Activated T-helper 2 cell treated with anti-CD3 and anti-CD28 coated beads, Interferon-gamma antibody, Interleukin-2, Interleukin-4, amounts not matched to agents 10 μg/mL and 5 μg/mL and 100 μg/mL, durations not matched to agents 14 hours and 24 hours and 36 hours (primary cell): Measurements from ENCODE around the gene ZBTB2. TPM values are rescaled to one million over a fixed set of nuclear protein-coding genes. Genes with fewer than 3 reads are reported as not detected.
"Not testable (repeated sequence)": the region's sequence is repeated elsewhere in the genome, so short reads cannot be mapped to it uniquely, and the experiment has no call there.

Experiments
- DNase-seq: peaks from one replicate; pipeline ENCODE4 v3.0.0; 2021; ENCODE audit warnings: low spot score
- H3K27ac Mint-ChIP-seq: one replicate; pipeline ENCODE4 v1.8.0; 2021; ENCODE audit warnings: mixed read lengths
- H3K27me3 Mint-ChIP-seq: one replicate; pipeline ENCODE4 v1.8.0; 2021; ENCODE audit warnings: low read depth, mixed read lengths
- H3K36me3 Mint-ChIP-seq: one replicate; pipeline ENCODE4 v1.8.0; 2021; ENCODE audit warnings: low read depth, mixed read lengths
- H3K4me1 Mint-ChIP-seq: one replicate; pipeline ENCODE4 v1.8.0; 2021; ENCODE audit warnings: low read depth, mixed read lengths
- H3K4me3 Mint-ChIP-seq: one replicate; pipeline ENCODE4 v1.8.0; 2021; ENCODE audit warnings: low read depth, mild to moderate bottlenecking, moderate library complexity, mixed read lengths
- H3K9me3 Mint-ChIP-seq: one replicate; pipeline ENCODE4 v1.8.0; 2021; ENCODE audit warnings: mixed read lengths
- intact Hi-C: fragments of 100-400 bp; cut with micrococcal nuclease; formaldehyde crosslinking; loops from one replicate; pipeline ENCODE4 v1.15.1; 2023
- total RNA-seq: library from RNA; stranded (reverse); gene quantifications from 2 replicates; pipeline ENCODE4 v1.2.3, GENCODE V29; 2022

The ZBTB2 gene
- total RNA-seq, 1 donor from 2014 or later = 19.7 TPM

- H3K27ac Mint-ChIP-seq = peak overlapping the region; percentile 55
- peaks cover 34% of the 10 kb centered on the region for H3K36me3 Mint-ChIP-seq
- H3K4me3 Mint-ChIP-seq = peak overlapping the region; percentile 49
Observed at GRCh38 chr6:151390851-151391470, 398 bp downstream of the ZBTB2 start.

GRCh38 chr6:151390276-151390850 lies 996 bp downstream of the ZBTB2 start:
- Mint-ChIP-seq H3K4me3 (peak overlapping the region; percentile 49), H3K27me3 (no peaks in the 10 kb centered on the region), H3K4me1 (peaks cover 48% of the 10 kb centered on the region), H3K36me3 (peaks cover 36% of the 10 kb centered on the region), H3K27ac (peak overlapping the region; percentile 55), H3K9me3 (no peaks in the 10 kb centered on the region)
- intact Hi-C loops = loop anchor here (1.0 to 10.0 kb wide), 5 partner anchors 18 to 1592 kb away; partner anchors contain the start of genes FBXO5, MTHFD1L and RMND1
- peak; percentile 98 for DNase-seq

More at GRCh38 chr6:151390851-151391470, 398 bp downstream of the ZBTB2 start:
- H3K27me3 Mint-ChIP-seq = no peaks in the 10 kb centered on the region
- H3K9me3 Mint-ChIP-seq = no peaks in the 10 kb centered on the region
- intact Hi-C loops = loop anchor here (1.0 to 10.0 kb wide), 5 partner anchors 19 to 1592 kb away; partner anchors contain the start of genes FBXO5, MTHFD1L and RMND1
- peaks cover 46% of the 10 kb centered on the region for H3K4me1 Mint-ChIP-seq
- DNase-seq = peak; percentile 77

DNA sequence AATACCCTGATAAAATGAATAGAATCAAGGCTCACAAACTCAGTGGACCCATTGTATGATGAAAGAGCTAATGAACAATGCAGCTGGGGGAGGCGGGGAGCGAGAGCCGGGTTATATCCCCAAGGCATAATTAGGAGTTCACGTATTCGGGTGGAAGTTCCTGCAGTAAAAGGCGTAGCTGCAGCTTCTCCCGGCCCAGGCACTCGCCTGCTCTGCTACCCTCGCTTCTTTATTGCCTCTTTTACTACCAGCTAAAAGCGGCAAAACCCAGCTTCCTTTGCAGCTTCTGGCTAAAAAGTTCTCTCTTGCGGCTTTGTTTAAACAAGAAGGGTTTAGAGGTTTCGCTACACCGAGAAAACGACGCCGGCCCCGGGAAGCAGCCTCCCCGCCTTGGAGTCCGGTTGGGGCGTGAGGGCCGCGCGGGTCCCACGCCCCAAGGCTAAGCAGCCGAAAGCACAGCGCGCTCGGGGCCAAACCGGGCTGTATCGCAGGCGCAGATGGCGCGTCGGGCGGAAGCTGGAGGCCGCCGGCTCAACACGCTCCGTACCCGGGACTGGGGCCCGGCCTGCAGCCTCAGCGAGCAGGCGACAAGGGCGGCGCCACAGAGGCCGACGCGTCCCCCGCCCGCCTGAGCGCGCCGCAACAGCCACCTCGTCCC lies 1.6 kb downstream of the ZBTB2 start:
- peaks cover 48% of the 10 kb centered on the region for H3K4me1 Mint-ChIP-seq
- H3K36me3 Mint-ChIP-seq = peaks cover 32% of the 10 kb centered on the region
- no peaks in the 10 kb centered on the region for H3K9me3 Mint-ChIP-seq
- DNase-seq = no peak
- H3K4me3 Mint-ChIP-seq = peak overlapping the region; percentile 95
- no peaks in the 10 kb centered on the region for H3K27me3 Mint-ChIP-seq
- peak overlapping the region; percentile 96 for H3K27ac Mint-ChIP-seq
- intact Hi-C loops = loop anchor here (1.0 to 10.0 kb wide), 7 partner anchors 9 to 1825 kb away; partner anchors contain the start of genes FBXO5, GINM1, MTHFD1L and RMND1

- no peaks in the 10 kb centered on the region for H3K9me3 Mint-ChIP-seq
- H3K27me3 Mint-ChIP-seq = no peaks in the 10 kb centered on the region
- DNase-seq = no peak
- H3K27ac Mint-ChIP-seq = peak overlapping the region; percentile 96
- H3K4me1 Mint-ChIP-seq = peaks cover 54% of the 10 kb centered on the region
- H3K36me3 Mint-ChIP-seq = peaks cover 33% of the 10 kb centered on the region
- intact Hi-C loops = loop anchor here (1.0 to 10.0 kb wide), 2 partner anchors 9 to 1824 kb away; partner anchors contain the start of gene GINM1
- peak overlapping the region; percentile 95 for H3K4me3 Mint-ChIP-seq
Observed at GRCh38 chr6:151388997-151389617, 2.3 kb downstream of the ZBTB2 start.

- intact Hi-C loops = loop anchor here (10.0 kb wide), 1 partner anchor 1823 kb away; the partner anchor contains the start of gene GINM1
- no peaks in the 10 kb centered on the region for H3K27me3 Mint-ChIP-seq
- peaks cover 33% of the 10 kb centered on the region for H3K36me3 Mint-ChIP-seq
- no peak for DNase-seq
- peaks cover 49% of the 10 kb centered on the region for H3K4me1 Mint-ChIP-seq
- peak overlapping the region; percentile 75 for H3K27ac Mint-ChIP-seq
- no peaks in the 10 kb centered on the region for H3K9me3 Mint-ChIP-seq
- peak overlapping the region; percentile 51 for H3K4me3 Mint-ChIP-seq
Observed at GRCh38 chr6:151388236-151388635, 3.1 kb downstream of the ZBTB2 start.

DNA sequence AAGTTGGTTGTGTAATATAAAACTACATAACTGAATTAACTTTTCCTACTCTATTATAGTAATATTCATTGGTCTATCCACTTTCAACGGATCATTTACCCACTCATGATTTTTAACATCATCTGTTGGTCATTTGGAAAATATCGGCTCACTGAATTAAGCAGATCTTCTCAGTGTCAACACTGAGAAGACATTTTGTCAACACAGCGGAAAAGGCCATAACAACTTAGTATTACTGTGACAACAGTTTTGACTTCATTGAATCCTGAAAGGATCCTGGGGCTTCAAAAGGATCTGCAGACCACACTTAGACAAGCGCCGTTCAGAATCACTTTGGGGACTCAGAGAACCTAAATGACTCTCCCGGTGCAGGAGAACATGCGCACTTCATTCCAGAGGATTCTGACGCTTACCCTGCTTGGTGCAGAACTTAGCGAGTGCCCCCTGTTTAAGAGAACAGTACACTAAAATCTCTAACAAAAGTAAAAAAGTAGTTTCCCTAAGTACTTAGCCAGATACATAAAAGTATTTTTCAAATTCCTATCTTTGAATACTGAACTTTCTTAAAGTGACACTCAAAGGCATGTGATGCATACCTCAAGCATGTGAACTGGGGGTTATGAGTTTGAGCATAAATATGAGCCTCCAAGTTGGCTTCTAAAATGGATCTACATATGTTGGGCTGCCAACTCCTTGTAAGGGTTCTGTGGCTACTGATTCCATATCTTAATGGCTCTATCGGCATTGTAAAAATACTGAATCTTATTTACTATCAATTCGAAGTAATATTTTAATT lies 4.0 kb downstream of the ZBTB2 start:
- DNase-seq = no peak
- H3K27me3 Mint-ChIP-seq = no peaks in the 10 kb centered on the region
- no peak overlapping the region for H3K27ac Mint-ChIP-seq
- peaks cover 28% of the 10 kb centered on the region for H3K36me3 Mint-ChIP-seq
- H3K4me1 Mint-ChIP-seq = peaks cover 44% of the 10 kb centered on the region
- intact Hi-C loops = loop anchor here (10.0 kb wide), 1 partner anchor 1823 kb away; the partner anchor contains the start of gene GINM1
- H3K4me3 Mint-ChIP-seq = no peak overlapping the region
- H3K9me3 Mint-ChIP-seq = no peaks in the 10 kb centered on the region

GRCh38 chr6:151385177-151385576 lies 6.2 kb downstream of the ZBTB2 start:
- H3K27me3 Mint-ChIP-seq = no peaks in the 10 kb centered on the region
- intact Hi-C loops = loop anchor here (10.0 kb wide), 1 partner anchor 1820 kb away; the partner anchor contains the start of gene GINM1
- no peaks in the 10 kb centered on the region for H3K9me3 Mint-ChIP-seq
- peaks cover 54% of the 10 kb centered on the region for H3K4me1 Mint-ChIP-seq
- peak overlapping the region; percentile 20 for H3K27ac Mint-ChIP-seq
- H3K36me3 Mint-ChIP-seq = peaks cover 29% of the 10 kb centered on the region
- H3K4me3 Mint-ChIP-seq = no peak overlapping the region
- no peak for DNase-seq

DNA sequence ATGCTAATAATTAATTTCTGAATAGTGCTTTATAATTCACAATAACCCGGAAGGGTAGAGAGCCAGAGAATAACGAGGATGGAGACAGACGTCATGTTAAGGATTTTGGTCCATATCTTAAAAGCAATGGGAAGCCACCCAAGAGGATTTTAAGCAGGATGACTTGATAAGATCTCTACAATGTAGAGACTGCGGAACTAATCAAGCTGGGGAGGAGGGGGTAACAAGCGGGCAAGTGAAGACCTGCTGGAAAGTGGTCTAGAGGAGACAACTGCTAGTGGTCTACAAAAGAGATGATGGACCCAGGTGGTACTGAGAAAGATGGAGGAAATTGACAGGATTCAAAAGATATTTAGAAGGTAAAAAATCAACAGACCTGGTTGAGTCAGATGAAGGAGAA lies 7.2 kb downstream of the ZBTB2 start:
- Mint-ChIP-seq H3K36me3 (peaks cover 29% of the 10 kb centered on the region), H3K27ac (peak overlapping the region; percentile 25), H3K4me1 (peaks cover 56% of the 10 kb centered on the region), H3K27me3 (no peaks in the 10 kb centered on the region), H3K4me3 (no peak overlapping the region), H3K9me3 (no peaks in the 10 kb centered on the region)
- DNase-seq = no peak
- intact Hi-C loops = loop anchor here (10.0 kb wide), 1 partner anchor 1819 kb away; the partner anchor contains the start of gene GINM1

- not testable (repeated sequence) for H3K9me3 Mint-ChIP-seq, H3K4me3 Mint-ChIP-seq, H3K27me3 Mint-ChIP-seq, DNase-seq, H3K27ac Mint-ChIP-seq
- peaks cover 29% of the 10 kb centered on the region for H3K36me3 Mint-ChIP-seq
- intact Hi-C loops = loop anchor here (10.0 kb wide), 1 partner anchor 1818 kb away; the partner anchor contains the start of gene GINM1
- peaks cover 58% of the 10 kb centered on the region for H3K4me1 Mint-ChIP-seq
Observed at GRCh38 chr6:151382631-151383030, 8.7 kb downstream of the ZBTB2 start.

GRCh38 chr6:151381722-151382121 lies 9.6 kb downstream of the ZBTB2 start:
- Mint-ChIP-seq H3K27me3 (no peaks in the 10 kb centered on the region), H3K36me3 (peaks cover 31% of the 10 kb centered on the region), H3K4me3 (no peak overlapping the region), H3K4me1 (peaks cover 57% of the 10 kb centered on the region), H3K9me3 (no peaks in the 10 kb centered on the region), H3K27ac (peak overlapping the region; percentile 74)
- DNase-seq = no peak
- intact Hi-C loops = loop anchor here (10.0 kb wide), 1 partner anchor 1817 kb away; the partner anchor contains the start of gene GINM1

GRCh38 chr6:151380848-151381205 lies 10.5 kb downstream of the ZBTB2 start:
- peaks cover 31% of the 10 kb centered on the region for H3K36me3 Mint-ChIP-seq

More at GRCh38 chr6:151380848-151381205, 10.5 kb downstream of the ZBTB2 start:
- intact Hi-C loops = loop anchor here (1.0 to 10.0 kb wide), 2 partner anchors 8 to 1816 kb away; partner anchors contain the start of gene GINM1
- peaks cover 61% of the 10 kb centered on the region for H3K4me1 Mint-ChIP-seq
- peak overlapping the region; percentile 85 for H3K4me3 Mint-ChIP-seq
- H3K27ac Mint-ChIP-seq = peak overlapping the region; percentile 97
- no peak for DNase-seq
- H3K27me3 Mint-ChIP-seq = no peaks in the 10 kb centered on the region
- H3K9me3 Mint-ChIP-seq = no peaks in the 10 kb centered on the region
